Endothelial cell of umbilical vein (primary cell): ENCODE results near the gene B9D1. TPM values are rescaled to one million over a fixed set of nuclear protein-coding genes. Genes with fewer than 3 reads are reported as not detected.

Experiments used
- BruUV-seq: library from RNA; stranded (reverse); fragments of 400-500 nt; replicated peaks from 2 replicates; lab custom pipeline; 2021; lab: Mats Ljungman, UMichigan
- CTCF ChIA-PET: fragments of 300-600, 350-600 bp; sonication (Branson Sonifier 250); formaldehyde crosslinking; loops from one replicate; lab custom pipeline; 2021; ENCODE audit warnings: antibody characterized with exemption, inconsistent platforms; lab: Charles Lee
- POLR2A ChIA-PET: fragments of 300-600, 350-600 bp; sonication (Branson Sonifier 250); formaldehyde crosslinking; loops from one replicate; lab custom pipeline; 2021; ENCODE audit warnings: antibody characterized with exemption, inconsistent platforms; lab: Charles Lee
- DNase-seq: peaks from one replicate; pipeline ENCODE4 v3.0.0-alpha.2; 2011; ENCODE audit warnings: low read depth, low spot score
- FAIRE-seq: peaks from 2 replicates; lab custom pipeline; 2011; peaks lifted over from hg19 to GRCh38; lab: Jason Lieb, UNC
- H2AFZ ChIP-seq: 2 replicates; pipeline ENCODE4 v1.6.0; 2012; ENCODE audit warnings: low read depth, low read length, control low read depth, inconsistent platforms
- H3K27ac ChIP-seq: 2 replicates; pipeline ENCODE4 v1.5.1; 2011; ENCODE audit warnings: low read depth, mild to moderate bottlenecking, control low read depth, low read length, moderate library complexity; ENCODE audit not compliant: insufficient read depth
- H3K27me3 ChIP-seq, 2 experiments: 2 replicates each; pipeline versions ENCODE4 v1.6.0 to v1.6.1; 2011; ENCODE audit warnings: low read length in 2 of 2, mixed read lengths in 1 of 2; ENCODE audit not compliant: control insufficient read depth in 2 of 2, insufficient read depth in 2 of 2
- H3K36me3 ChIP-seq, 2 experiments: 2 replicates in 1 of 2; 3 replicates in 1 of 2; pipeline ENCODE4 v1.5.1; 2011; ENCODE audit warnings: low read length in 2 of 2, mild to moderate bottlenecking in 1 of 2, moderate library complexity in 1 of 2; ENCODE audit not compliant: control insufficient read depth in 2 of 2, insufficient read depth in 2 of 2; ENCODE audit errors: extremely low read depth in 1 of 2
- H3K4me1 ChIP-seq: 3 replicates; pipeline ENCODE4 v1.5.1; 2011; ENCODE audit warnings: mild to moderate bottlenecking, low read length; ENCODE audit not compliant: control insufficient read depth, insufficient read depth; ENCODE audit errors: extremely low read depth
- H3K4me2 ChIP-seq: 2 replicates; pipeline ENCODE4 v1.6.1; 2011; ENCODE audit warnings: low read length, control low read depth, mixed read lengths; ENCODE audit not compliant: insufficient read depth
- H3K4me3 ChIP-seq, 3 experiments: fragments of 200-600 bp in 1 of 3; sonication (generic), shearing (Covaris generic) in 1 of 3; replicated peaks in 1 of 3; 2 replicates each; pipeline ENCODE4 v1.5.1; 2011 to 2016; ENCODE audit warnings: control low read depth in 3 of 3, low read length in 3 of 3, mild to moderate bottlenecking in 2 of 3, inconsistent platforms in 1 of 3, low read depth in 1 of 3, moderate library complexity in 1 of 3; ENCODE audit not compliant: insufficient read depth in 1 of 3
- H3K79me2 ChIP-seq: 2 replicates; pipeline ENCODE4 v1.6.0; 2012; ENCODE audit warnings: low read length, inconsistent platforms; ENCODE audit not compliant: control insufficient read depth, insufficient read depth
- H3K9ac ChIP-seq: replicated peaks from 2 replicates; pipeline ENCODE3; 2011; ENCODE audit warnings: low read length, control low read depth; ENCODE audit not compliant: insufficient read depth; ENCODE audit errors: extremely low read depth
- H3K9me1 ChIP-seq: replicated peaks from 3 replicates; pipeline ENCODE4 v1.6.0; 2011; ENCODE audit warnings: mild to moderate bottlenecking, low read length; ENCODE audit not compliant: control insufficient read depth, insufficient read depth; ENCODE audit errors: extremely low read depth
- H3K9me3 ChIP-seq: replicated peaks from 2 replicates; pipeline ENCODE4 v1.5.1; 2012; ENCODE audit warnings: low read length, inconsistent platforms; ENCODE audit not compliant: control insufficient read depth, insufficient read depth
- H4K20me1 ChIP-seq: replicated peaks from 2 replicates; pipeline ENCODE3; 2011; ENCODE audit warnings: mild to moderate bottlenecking, low read length; ENCODE audit not compliant: control insufficient read depth, insufficient read depth; ENCODE audit errors: extremely low read depth
- CTCF ChIP-seq, 2 donors: IDR thresholded peaks; 1 replicate in 1 of 2; 2 replicates in 1 of 2; pipeline ENCODE4 v1.5.1; 2011; ENCODE audit warnings: low read length in 2 of 2, mild to moderate bottlenecking in 2 of 2, moderate library complexity in 2 of 2, control low read depth in 1 of 2, inconsistent platforms in 1 of 2, low read depth in 1 of 2; ENCODE audit not compliant: insufficient read depth in 1 of 2; ENCODE audit errors: extremely low read depth in 1 of 2
- FOS ChIP-seq: IDR thresholded peaks from 2 replicates; pipeline ENCODE4 v1.6.1; 2011; ENCODE audit warnings: mild to moderate bottlenecking, low read length, moderate library complexity, borderline replicate concordance; ENCODE audit not compliant: insufficient read depth
- JUN ChIP-seq: IDR thresholded peaks from 2 replicates; pipeline ENCODE4 v1.6.1; 2011; ENCODE audit warnings: borderline replicate concordance, low read depth; ENCODE audit not compliant: insufficient read length, insufficient read depth
- POLR2A ChIP-seq: IDR thresholded peaks from 2 replicates; pipeline ENCODE4 v1.6.1; 2012; ENCODE audit warnings: low read depth, mild to moderate bottlenecking, control low read depth, low read length
- POLR2AphosphoS5 ChIP-seq: IDR thresholded peaks from 2 replicates; pipeline ENCODE4 v1.6.1; 2012; ENCODE audit warnings: low read depth, mild to moderate bottlenecking, control low read depth, low read length, moderate library complexity; ENCODE audit not compliant: insufficient read depth
- dilution Hi-C: fragments of 300-500 bp; cut with MboI; formaldehyde crosslinking; loops from one replicate; pipeline ENCODE4 v1.15.0; 2019; ENCODE audit warnings: low sequenced_read_pairs; ENCODE audit not compliant: extremely low pct_ligation_motif_present
- intact Hi-C: fragments of 100-400 bp; cut with micrococcal nuclease; formaldehyde crosslinking; loops from one replicate; pipeline ENCODE4 v1.10.0; 2022
- polyA plus RNA-seq, 4 experiments: library from polyadenylated mRNA; depleted of rRNA in 3 of 4; stranded (reverse) in 3 of 4; unstranded in 1 of 4; fragments of >200 nt; gene quantifications; 2 replicates each; pipeline versions ENCODE4 v1.2.1 to v1.2.3, GENCODE V29; 2011 to 2012; ENCODE audit warnings: missing spikeins in 1 of 4
- total RNA-seq: library from RNA; stranded (reverse); gene quantifications from 2 replicates; pipeline ENCODE4 v1.2.3, GENCODE V29; 2021

B9D1 gene
- total and polyA plus RNA-seq, 2 donors (not counting 3 experiments of a cell fraction or from before 2014, with no cell fraction given), result 20.5 to 55.8 TPM

GRCh38 chr17:19384723-19385391, 22.3 kb upstream of the B9D1 start:
- POLR2A ChIA-PET, result no interaction called here
- TF ChIP-seq FOS (no peak), POLR2A (no peak), JUN (no peak), CTCF (IDR thresholded peaks at IDR 0.05; ENCODE audit: extremely low read depth in 1 of 2, insufficient read depth in 1 of 2, low read depth in 1 of 2, low read length in 2 of 2) (no peak), POLR2AphosphoS5 (no peak)
- H3K4me3 ChIP-seq, result no peak overlapping the region

More at GRCh38 chr17:19384723-19385391, 22.3 kb upstream of the B9D1 start:
- no TSS peak for BruUV-seq
- Histone ChIP-seq H3K36me3 (peaks cover 13 to 32% of the 10 kb centered on the region in 2 experiments), H3K9me3 (no peaks in the 10 kb centered on the region), H3K27me3 (peaks cover 3 to 5% of the 10 kb centered on the region in 2 experiments), H3K9me1 (no peaks in the 10 kb centered on the region), H3K4me1 (no peaks in the 10 kb centered on the region), H3K27ac (no peak overlapping the region), H4K20me1 (no peaks in the 10 kb centered on the region), H3K9ac (no peak overlapping the region), H3K4me2 (no peak overlapping the region), H3K79me2 (peaks cover 3% of the 10 kb centered on the region), H2AFZ (no peak overlapping the region)
- CTCF ChIA-PET, result interaction anchor here (1.4 to 1.8 kb wide), 2 partner anchors 22 to 62 kb away, joined by 5 read pairs; partner anchors contain the start of gene B9D1
- intact Hi-C loops (no loop called here), dilution Hi-C loops (no loop called here)
- DNase-seq, result no peak
- no peak for FAIRE-seq
